ENCODE measurements around the gene STT3B.

STT3B gene

DNA sequence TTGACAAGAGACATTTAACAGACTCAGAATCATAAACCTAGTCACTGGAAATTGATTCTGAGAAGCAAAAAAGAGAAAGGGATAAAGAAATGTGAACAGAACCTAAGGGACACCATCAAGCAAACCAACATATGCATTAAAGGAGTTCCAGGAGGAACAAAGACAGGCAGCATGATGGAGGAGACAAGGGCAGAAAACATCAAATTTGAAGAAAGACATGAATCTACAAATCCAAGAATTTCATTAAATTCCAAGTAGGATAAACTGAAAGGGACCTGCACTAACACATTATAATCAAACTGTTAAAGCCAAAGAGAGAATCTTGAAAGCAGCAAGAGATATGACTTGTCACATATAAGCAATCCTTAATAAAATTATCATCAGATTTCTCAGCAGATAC lies 122.3 kb downstream of the STT3B start:
- no peak for DNase-seq

- no peak for DNase-seq
These were observed 126.5 kb downstream of the STT3B start for GRCh38 chr3:31659246-31659645.

DNA sequence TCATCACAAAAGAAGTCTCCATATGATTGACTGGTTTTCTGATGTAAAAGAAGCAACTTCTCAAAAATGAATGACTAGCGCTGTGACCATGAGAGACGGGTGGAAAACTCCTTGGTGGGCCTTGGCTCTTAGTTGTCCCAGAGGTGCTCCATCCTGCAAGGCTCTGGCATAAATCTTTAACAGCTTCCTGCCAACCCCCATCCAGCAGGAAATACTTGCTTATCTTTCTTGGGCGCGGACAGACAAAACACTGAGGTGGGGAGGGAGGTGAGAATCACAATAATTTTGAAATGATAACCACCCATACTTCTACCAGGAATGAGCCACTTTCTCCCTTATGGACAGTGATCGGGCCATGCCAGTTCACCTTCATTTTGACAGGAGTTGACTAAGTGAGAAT lies 128.6 kb downstream of the STT3B start:
- DNase-seq = no peak

DNA sequence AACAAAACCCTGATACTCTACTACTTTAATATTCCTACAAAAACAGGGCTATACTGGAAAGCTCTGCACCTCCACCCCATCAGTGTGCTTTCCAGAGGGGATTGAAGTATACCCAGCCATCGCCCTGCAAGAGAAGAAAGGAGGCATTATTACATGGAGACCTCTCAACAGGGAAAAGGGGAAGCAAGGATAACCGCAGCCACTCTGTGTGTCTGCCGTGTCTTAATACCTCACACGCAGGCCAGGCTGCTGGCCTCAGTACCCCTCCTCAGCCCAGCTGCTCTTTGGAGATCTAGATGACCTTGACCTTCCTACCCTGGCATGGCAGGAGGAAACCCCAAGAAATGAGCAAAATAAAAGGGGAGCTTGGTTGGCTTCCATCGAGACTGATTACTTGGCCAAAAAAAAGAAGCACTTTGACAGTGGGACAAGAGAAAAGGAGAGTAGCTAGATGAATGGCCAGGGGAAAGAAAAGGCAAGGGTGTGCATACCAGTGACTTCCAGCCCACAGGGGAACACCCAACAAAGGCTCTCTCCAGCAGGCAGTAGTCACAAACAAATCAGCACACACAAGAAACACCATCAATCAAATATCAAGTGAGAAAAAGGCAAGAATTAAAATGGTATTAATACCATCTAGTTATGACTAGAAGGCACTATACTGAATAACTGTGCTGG lies 129.4 kb downstream of the STT3B start:
- no peak for DNase-seq

DNA sequence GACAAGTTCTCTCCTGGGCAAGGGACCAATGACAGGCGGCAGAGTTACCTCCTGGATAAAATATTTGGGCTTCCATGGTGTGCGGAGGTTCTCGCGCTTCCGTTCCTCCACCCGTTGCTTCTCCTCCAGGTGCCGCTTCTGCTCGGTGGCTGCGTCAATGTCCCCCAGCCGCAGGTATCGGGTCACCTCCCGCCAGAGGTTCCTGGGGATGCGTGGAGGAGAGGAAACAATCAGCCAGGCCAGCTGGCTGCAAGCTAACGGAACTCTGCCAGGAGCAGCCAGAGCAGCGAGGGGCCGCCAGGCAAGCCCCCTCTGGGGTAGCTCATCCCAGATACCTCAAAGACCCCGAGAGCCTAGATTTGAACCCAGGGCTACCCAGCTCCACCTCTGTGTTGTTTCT lies 131.3 kb downstream of the STT3B start:
- DNase-seq = no peak

- DNase-seq = no peak
These were observed 134.9 kb downstream of the STT3B start for GRCh38 chr3:31667582-31667981.

GRCh38 chr3:31668242-31668641 lies 135.5 kb downstream of the STT3B start:
- DNase-seq = no peak

GRCh38 chr3:31670136-31670535 lies 137.4 kb downstream of the STT3B start:
- no peak for DNase-seq

GRCh38 chr3:31670722-31671121 lies 138.0 kb downstream of the STT3B start:
- no peak for DNase-seq

GRCh38 chr3:31671451-31671850 lies 138.7 kb downstream of the STT3B start:
- DNase-seq = no peak

- no peak for DNase-seq
These were observed 139.3 kb downstream of the STT3B start for GRCh38 chr3:31671976-31672375.

- no peak for DNase-seq
These were observed 141.2 kb downstream of the STT3B start for GRCh38 chr3:31673950-31674349.

GRCh38 chr3:31676556-31676955 lies 143.8 kb downstream of the STT3B start:
- no peak for DNase-seq

DNA sequence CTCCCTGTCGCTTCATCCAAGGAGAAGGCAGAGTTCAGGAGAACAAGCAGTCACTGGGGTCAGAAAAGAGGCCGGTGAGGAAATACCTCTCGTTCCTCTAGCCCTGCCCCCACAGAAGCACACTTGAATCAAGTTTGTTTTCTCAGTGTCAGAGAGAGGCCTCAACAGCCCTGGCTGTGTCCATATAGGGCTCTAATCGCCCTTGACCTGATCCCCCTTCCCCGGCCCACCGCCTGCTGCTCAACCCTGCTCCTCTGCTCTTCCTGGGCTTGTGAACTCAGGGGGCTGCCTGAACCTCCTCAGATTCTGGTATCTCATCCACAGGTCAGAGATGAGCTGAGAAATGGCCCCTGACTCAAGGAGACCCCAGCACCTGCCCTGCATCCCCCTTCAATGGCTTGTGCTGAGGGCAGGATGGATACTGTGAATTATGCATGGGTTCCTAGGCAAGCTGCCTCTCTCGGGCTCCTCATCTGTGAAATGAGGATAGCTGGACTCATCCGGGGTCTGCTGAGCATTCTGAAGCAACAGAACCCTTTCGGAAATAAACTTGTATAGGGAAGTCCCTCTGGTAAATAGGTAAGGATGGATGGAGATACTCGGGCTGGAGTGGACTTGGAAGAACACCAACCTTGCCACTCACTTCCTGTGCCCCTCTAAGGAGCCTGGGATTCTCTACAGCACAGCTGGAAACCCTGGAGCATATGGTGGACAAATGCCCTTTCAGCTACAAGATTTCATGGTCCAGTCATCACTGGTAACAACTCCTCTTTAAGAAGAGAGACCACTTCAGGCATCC lies 147.5 kb downstream of the STT3B start:
- DNase-seq = no peak
